ENCODE results near the gene USH2A.

USH2A gene

DNA sequence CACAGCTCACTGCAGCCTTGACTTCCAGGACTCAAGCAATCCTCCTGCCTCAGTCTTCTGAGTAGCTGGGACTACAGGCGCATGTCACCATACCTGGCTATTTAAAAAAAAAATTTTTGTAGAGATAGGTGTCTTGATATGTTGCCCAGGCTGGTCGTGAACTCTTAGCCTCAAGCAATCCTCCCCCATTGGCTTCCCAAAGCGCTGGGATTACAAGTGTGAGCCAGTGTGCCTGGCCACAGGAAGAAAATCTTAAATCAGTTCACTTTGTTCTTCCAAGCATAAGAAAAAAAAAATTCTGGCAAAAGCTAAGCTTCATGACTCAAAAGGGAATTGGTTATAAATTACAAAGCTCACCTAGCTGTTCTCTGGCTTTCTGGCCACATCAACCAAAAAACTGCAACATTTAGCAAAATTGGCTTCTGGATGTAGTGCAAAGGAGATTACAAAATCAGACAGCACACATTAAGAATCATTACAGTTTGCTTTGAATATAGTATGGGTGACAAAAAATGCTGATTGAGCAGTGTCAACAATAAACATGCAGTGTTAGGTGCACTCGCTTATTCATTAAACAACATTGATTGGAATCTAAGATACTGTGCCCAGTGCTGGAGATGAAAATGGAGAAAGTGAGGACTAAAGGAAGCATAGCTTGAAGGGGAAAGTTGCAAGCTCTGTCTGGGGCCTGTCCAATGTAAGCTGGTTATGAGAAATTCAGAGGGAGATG, 779.5 kb downstream of the USH2A start:
- no peak for DNase-seq (ENCODE audit: low read depth)

GRCh38 chr1:215640429-215641148, 782.7 kb downstream of the USH2A start:
- no peak for DNase-seq (ENCODE audit: low read depth)

DNA sequence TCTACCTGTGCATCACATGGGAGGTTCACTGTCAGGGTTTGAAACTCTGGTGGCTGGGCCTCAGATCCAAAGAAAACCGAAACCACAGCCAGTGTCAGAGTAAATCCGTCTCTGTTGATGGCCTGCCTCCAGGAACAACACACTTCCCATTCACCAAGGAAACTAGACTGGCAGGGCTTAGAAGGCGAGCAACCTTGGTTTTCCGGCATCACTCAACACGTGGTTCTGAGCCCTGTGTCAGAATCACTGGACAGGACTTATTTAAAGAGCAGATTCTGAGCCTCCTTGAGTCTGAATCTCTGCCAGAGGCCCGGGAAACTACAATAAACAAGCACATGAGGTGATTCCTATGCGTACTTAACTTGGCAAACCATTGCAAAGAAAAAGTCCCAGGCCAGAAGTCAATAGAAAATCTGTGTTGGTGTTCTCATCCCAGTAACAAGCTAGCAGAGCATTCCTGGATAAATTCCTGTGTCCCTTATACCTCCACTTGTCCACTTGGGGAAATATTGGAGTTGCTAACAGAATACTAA, 786.1 kb downstream of the USH2A start:
- no peak for DNase-seq (ENCODE audit: low read depth)

GRCh38 chr1:215636258-215636965, 786.8 kb downstream of the USH2A start:
- no peak for DNase-seq (ENCODE audit: low read depth)

DNA sequence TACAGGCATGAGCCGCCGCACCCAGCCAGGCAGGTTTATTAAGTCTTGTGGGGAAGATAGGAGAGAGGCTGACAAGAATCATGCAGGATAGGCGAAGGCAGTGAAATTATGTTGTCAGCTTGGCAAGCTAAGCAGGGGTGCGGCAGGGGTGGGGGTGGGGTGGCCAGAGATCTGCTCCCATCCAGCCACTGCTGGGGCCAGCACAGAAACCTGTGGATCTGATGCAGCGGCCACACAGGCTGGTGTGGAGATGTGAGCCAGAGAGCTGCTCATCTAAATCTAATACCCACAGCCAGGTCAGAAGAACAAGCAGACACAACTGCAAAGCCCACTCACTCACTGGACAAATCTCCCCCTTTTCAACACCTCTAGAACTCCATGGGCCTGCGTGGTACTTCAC, 787.4 kb downstream of the USH2A start:
- DNase-seq (ENCODE audit: low read depth): no peak

DNA sequence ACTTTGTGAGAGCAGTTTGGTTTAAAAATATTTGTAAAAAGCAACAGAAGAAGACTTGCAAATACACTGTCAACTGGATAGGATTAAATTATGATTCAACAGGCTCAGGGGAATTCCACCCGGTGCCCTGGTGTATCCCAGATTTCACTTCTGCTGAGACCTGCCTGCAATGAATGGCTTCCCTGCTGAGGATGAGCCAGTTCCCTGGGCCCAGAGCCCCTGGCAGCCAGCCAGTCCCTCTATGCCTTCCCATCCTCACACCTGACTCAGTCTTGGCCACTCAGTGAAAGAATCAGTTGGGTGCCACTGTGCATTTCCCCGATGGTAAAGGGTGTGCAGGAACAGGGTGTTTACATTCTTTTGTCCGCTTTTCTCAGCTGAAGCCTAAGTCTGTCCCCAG, 791.8 kb downstream of the USH2A start:
- no peak for DNase-seq (ENCODE audit: low read depth)

DNA sequence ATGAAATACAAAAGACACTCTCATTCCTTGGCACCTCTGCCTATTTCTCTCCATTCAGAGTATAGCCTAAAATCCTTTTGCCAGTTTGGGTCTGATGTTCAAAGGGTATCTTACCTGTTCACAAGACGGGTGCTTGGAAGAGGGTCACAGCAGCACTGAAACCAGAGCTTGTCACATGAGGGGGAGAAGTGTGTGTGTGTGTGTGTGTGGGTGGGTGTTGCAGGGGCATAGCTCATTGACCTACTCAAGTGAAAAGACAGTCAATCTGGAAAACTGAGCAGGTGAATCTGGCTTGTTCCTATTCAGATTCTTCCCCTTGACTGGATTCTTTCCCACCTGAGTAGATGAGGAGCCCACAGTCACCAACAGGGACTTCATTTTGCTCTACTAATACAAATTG, 792.2 kb downstream of the USH2A start:
- DNase-seq (ENCODE audit: low read depth): no peak

DNA sequence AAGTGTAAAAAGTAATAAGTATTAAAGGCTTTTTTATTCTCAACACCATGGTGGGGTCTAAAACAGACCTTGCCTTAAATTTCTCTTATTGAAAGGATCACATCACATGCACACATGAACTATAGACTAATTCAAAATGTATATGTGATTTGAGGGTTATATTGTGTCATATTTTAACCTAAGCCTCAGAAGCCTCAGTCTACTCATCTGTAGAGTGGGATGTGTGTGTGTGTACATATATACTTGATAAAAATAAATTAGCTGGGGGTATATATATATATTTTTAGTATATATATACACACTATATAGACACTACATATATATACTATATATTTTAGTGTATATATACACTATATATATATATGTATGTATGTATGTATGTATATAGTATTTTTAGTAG, 797.3 kb downstream of the USH2A start:
- no peak for DNase-seq (ENCODE audit: low read depth)

GRCh38 chr1:215623162-215623561, 800.1 kb downstream of the USH2A start:
- DNase-seq (ENCODE audit: low read depth): no peak

GRCh38 chr1:215617979-215618378, 805.3 kb downstream of the USH2A start:
- DNase-seq (ENCODE audit: low read depth): no peak

- DNase-seq (ENCODE audit: low read depth): no peak
Observed at GRCh38 chr1:215612391-215612790, 810.9 kb downstream of the USH2A start.

DNA sequence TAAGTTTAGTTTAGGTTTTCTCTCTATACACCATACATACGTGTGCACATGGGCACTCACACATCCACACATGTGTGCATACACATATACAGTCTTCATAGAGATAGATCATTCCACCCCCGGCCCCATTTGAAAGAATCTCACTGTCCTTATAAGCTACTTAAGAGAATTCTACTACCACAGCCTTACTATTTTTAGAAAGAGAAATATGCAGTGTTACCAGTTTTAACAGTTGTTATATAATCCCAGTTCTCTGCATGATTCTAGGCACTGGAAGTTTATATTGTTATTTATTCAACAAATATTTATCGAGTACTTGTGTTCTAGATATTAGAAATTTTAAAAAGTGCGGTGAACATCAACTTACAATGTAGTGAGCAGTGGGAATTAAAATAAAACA, 814.6 kb downstream of the USH2A start:
- DNase-seq (ENCODE audit: low read depth): no peak

DNA sequence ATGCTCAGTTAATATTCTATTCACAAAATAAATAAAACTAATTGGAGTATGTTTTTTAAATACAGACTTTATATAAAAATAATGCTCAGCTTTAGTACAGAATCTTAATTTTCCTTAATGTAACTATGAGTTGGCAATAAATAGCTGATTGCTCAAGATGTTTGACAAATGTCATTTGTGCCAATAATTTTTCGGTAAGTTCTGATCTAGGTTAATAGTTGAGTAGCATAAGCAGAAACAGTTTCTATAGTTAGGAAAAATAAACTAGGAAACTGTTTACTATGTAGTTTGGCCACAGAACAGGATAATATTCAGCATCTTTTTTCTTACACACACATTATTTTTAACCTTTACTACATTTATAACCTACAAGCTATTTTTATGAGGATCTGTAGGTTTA, 815.8 kb downstream of the USH2A start:
- DNase-seq (ENCODE audit: low read depth): no peak

DNA sequence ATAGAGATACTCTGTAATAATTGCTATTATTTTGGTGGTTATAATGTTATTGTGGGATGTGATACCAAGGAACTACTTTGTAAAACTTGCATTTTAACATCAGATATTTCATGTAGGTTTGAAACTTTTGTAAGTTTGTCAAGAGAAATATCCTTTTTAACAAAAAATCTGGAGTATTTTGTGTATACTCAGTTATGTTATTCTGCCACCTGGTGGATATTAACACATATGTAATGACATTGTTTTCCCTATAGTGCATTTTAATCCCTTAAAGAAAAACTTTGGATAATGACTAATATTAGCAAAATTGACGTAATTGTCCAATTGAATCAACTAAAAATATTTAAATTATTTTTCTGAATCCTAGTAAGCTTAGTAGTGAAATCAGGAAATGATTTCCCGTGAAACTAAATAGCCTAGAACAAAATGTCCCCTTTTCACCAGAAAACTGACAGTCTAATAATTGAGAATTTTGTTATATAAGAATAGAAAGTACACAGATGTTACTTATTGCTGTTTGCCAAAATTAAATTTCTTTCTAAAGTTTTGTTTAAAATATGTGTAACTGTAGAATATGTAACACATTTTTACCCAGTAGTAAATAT, 816.6 kb downstream of the USH2A start:
- no peak for DNase-seq (ENCODE audit: low read depth)

GRCh38 chr1:215606036-215606435, 817.2 kb downstream of the USH2A start:
- no peak for DNase-seq (ENCODE audit: low read depth)

GRCh38 chr1:215605011-215605621, 818.1 kb downstream of the USH2A start:
- DNase-seq (ENCODE audit: low read depth): no peak

DNA sequence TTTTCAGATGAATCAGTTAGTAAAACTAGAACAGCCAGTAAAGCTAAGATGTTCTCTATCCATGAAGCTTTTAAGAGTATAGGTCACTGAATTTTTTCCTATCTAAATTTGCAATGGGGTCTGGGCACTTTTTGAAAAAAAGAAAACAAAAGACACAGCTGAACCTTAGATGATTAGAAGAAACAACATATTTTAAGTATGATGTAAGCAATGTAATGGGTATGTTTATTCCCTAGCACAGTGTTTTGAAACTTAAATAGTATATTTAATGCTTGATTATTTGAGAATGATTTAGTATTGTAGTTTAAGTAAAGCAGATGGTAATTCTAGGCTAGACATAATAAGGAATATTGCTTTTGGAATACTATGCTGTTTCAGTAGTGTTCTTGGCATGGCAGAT, 819.9 kb downstream of the USH2A start:
- no peak for DNase-seq (ENCODE audit: low read depth)

DNA sequence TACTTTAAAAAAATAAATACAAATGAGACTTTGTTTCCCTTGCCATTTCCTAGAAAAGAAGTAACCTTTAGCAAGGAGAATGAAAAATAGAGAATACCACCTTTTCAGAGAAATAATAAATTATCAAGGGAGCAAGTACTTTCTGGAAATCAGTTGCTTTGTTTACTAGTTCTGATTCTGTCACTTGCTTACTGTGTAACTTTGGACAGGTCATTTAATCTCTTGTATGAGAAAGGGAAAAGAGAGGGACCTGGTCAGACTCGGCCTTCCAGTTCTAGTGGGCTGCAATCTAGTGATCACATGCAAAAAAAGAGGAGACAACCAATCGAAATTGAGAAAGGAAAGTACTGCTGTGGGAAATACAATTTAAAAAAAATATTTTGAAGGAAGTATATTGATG, 822.0 kb downstream of the USH2A start:
- DNase-seq (ENCODE audit: low read depth): no peak

- no peak for DNase-seq (ENCODE audit: low read depth)
Observed at GRCh38 chr1:215600867-215601266, 822.4 kb downstream of the USH2A start.

DNA sequence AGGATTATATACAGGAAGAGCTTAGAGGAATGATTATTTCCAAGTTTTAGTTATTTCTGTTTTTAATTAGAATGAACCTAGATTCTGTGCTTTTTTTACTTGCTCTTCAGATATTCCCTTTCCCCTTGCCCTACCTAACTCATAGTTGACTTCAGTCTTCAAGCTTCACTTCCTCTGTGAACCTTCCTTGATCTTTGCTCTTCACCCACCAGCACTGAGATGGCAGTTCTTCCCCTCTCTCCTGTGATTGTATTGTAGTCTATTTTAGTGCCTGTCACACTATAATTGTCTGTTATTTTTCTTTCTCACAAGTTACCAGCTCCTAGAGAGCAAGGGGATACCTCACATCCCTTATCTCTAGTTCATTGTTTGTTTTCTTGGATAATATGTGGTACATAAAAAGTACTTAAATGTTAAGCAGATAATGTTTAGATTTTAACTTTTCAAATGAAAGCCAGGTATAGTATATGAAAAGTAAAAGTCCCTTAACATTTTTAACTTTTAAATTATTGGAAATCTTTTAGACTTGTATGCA, 822.9 kb downstream of the USH2A start:
- no peak for DNase-seq (ENCODE audit: low read depth)

DNA sequence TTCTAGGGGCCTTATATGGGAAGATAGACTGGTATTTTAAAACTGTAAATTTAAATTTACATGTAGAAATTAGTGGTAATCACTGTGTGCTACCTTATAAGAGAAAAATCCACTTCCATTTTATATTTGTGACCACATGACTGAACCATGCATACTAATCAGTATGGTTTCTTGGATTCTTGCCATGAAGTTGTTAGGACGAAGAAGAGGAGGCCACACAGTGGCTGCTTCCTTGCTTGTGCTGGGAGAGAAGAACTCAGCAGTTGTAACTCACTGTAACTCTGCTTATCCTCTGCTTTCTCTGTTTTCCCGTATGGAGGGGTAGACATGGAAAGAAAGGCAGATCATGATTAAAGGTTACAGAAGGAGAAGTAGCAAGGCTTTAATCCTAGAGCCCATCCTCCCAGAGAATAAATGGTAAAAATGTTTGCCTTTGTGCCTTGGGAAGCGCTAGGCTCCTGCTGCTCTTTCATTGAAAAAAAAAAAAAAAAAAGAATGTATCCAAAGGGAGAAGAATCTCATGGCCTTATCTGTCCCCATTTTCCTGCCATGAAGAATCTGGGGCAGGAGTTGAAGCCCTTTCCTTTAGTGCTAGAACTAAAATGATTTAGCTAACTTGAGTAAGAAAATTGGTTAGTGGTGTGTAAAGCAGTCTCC, 823.7 kb downstream of the USH2A start:
- no peak for DNase-seq (ENCODE audit: low read depth)
